Upper lobe of right lung (tissue), 1 donor: ENCODE data around the gene PIK3R3. TPM values are rescaled to one million over a fixed set of nuclear protein-coding genes. Genes with fewer than 3 reads are reported as not detected.

Experiments
- ATAC-seq: fragments of 200-7000 bp; cut with Tn5 transposase; one replicate; pipeline ENCODE4 v1.9.1; 2020; ENCODE audit warnings: mild to moderate bottlenecking, moderate library complexity
- DNase-seq: peaks from one replicate; pipeline ENCODE4 v3.0.0-alpha.2; 2020
- H3K27ac ChIP-seq: fragments of 200-600 bp; one replicate; pipeline ENCODE4 v1.8.0; 2022
- H3K27me3 ChIP-seq: fragments of 200-600 bp; one replicate; pipeline ENCODE4 v1.8.0; 2022; ENCODE audit warnings: mild to moderate bottlenecking
- H3K36me3 ChIP-seq: fragments of 200-600 bp; one replicate; pipeline ENCODE4 v1.8.0; 2022
- H3K4me1 ChIP-seq: fragments of 200-600 bp; one replicate; pipeline ENCODE4 v1.8.0; 2022
- H3K4me3 ChIP-seq: fragments of 200-600 bp; one replicate; pipeline ENCODE4 v1.8.0; 2022; ENCODE audit warnings: mild to moderate bottlenecking
- H3K9me3 ChIP-seq: fragments of 200-600 bp; one replicate; pipeline ENCODE4 v1.8.0; 2022
- CTCF ChIP-seq: fragments of 200-600 bp; IDR thresholded peaks from one replicate; pipeline ENCODE4 v1.8.0; 2022; ENCODE audit warnings: antibody characterized with exemption
- intact Hi-C: fragments of 100-400 bp; cut with DNase I; formaldehyde crosslinking; loops from one replicate; pipeline ENCODE4 v1.11.0; 2022
- total RNA-seq: library from RNA; stranded (reverse); fragmentation: NEBNext Ultra II Directional; extraction: Animal tissue kit (Norgen Biotek cat#: 25700); gene quantifications from one replicate; pipeline ENCODE4 v1.2.1, GENCODE V29; 2021
- donor health status: DM: no; HTN: yes; CAD: no; lungs with severe emphysema.

The PIK3R3 gene
- total RNA-seq, 1 donor from 2014 or later, result 79.8 TPM

DNA sequence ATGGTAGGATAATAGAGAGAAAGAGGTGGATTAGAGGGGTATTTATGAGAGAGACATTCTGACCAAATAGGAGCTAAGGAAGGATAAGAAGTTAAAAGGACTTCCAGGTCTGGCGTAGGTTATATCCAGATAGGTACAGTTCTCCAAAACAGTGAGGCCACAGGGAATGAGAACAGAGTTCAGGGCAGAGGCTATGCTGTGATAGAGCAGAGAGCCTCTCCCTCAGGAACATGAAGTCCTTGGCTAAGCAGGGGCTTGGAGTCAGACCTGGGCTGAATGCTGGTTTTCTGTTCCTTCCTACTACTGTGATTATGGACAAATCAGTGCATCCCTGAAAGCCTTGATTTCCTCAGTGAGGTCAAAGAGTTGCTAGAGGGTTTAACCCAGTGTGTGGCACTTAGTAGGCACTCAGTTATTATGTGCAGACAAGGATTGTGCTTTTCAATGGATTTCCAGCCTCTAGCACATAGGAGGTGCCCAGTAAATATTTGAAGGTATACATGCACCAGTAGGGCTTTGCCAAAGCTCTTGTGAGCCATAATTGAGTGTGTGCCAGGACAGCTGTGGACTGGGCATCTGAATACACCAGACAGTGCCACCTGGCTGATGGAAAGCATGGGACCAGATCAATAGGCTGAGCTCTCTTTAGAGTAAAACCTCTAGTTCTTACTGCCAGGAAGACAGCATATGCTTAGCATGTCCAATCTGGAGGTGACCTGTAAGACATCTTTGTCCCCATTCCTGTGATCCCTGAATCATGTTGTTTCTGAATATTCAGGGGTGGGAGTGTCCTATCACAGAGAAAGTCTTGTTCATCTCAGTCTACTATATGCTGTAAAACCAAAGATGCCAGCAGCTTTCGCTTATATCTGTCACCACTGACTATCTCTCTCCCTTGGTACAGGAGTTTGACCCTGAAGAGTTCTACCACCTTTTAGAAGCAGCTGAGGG lies 111.1 kb downstream of the PIK3R3 start:
- no peak for TF ChIP-seq CTCF
- no peaks in the 10 kb centered on the region for H3K4me1 ChIP-seq
- H3K4me3 ChIP-seq, result no peak overlapping the region
- intact Hi-C loops, result no loop called here
- DNase-seq (peak; percentile 9), ATAC-seq (no peak)
- peaks cover 6% of the 10 kb centered on the region for H3K36me3 ChIP-seq
- no peaks in the 10 kb centered on the region for H3K27me3 ChIP-seq
- H3K27ac ChIP-seq, result no peak overlapping the region
- no peaks in the 10 kb centered on the region for H3K9me3 ChIP-seq

GRCh38 chr1:46020010-46020409 lies 112.4 kb downstream of the PIK3R3 start:
- no peak for TF ChIP-seq CTCF
- Histone ChIP-seq H3K27ac (no peak overlapping the region), H3K9me3 (no peaks in the 10 kb centered on the region), H3K4me1 (no peaks in the 10 kb centered on the region), H3K4me3 (no peak overlapping the region), H3K27me3 (no peaks in the 10 kb centered on the region), H3K36me3 (peaks cover 6% of the 10 kb centered on the region)
- DNase-seq, result peak; percentile 8
- intact Hi-C loops, result no loop called here
- peak; percentile 56 for ATAC-seq

- no peaks in the 10 kb centered on the region for H3K9me3 ChIP-seq
- no peak overlapping the region for H3K27ac ChIP-seq
- DNase-seq, result peak; percentile 8
- H3K27me3 ChIP-seq, result no peaks in the 10 kb centered on the region
- no peak for TF ChIP-seq CTCF
- intact Hi-C loops, result no loop called here
- peaks cover 6% of the 10 kb centered on the region for H3K36me3 ChIP-seq
- H3K4me1 ChIP-seq, result no peaks in the 10 kb centered on the region
- ATAC-seq, result no peak
- H3K4me3 ChIP-seq, result no peak overlapping the region
These were observed 113.1 kb downstream of the PIK3R3 start for GRCh38 chr1:46019348-46019747.

GRCh38 chr1:46017876-46018503 lies 114.4 kb downstream of the PIK3R3 start:
- Histone ChIP-seq H3K27me3 (no peaks in the 10 kb centered on the region), H3K27ac (no peak overlapping the region), H3K4me1 (no peaks in the 10 kb centered on the region), H3K36me3 (peaks cover 6% of the 10 kb centered on the region), H3K4me3 (no peak overlapping the region), H3K9me3 (no peaks in the 10 kb centered on the region)
- DNase-seq (no peak), ATAC-seq (peak; percentile 85)
- peak; percentile 12 for TF ChIP-seq CTCF
- intact Hi-C loops, result no loop called here

GRCh38 chr1:46013581-46013980 lies 118.8 kb downstream of the PIK3R3 start:
- no peak for TF ChIP-seq CTCF
- DNase-seq (no peak), ATAC-seq (no peak)
- intact Hi-C loops, result no loop called here
- Histone ChIP-seq H3K27ac (no peak overlapping the region), H3K27me3 (no peaks in the 10 kb centered on the region), H3K36me3 (peaks cover 27% of the 10 kb centered on the region), H3K4me1 (no peaks in the 10 kb centered on the region), H3K9me3 (no peaks in the 10 kb centered on the region), H3K4me3 (no peak overlapping the region)
